ENCODE data around the gene WNT9A. TPM values are rescaled to one million over a fixed set of nuclear protein-coding genes. Genes with fewer than 3 reads are reported as not detected.
"Not testable (repeated sequence)": the region's sequence is repeated elsewhere in the genome, so short reads cannot be mapped to it uniquely, and the experiment has no call there.

Gene WNT9A

GRCh38 chr1:227871892-227872291, 75.8 kb downstream of the WNT9A start:
- not testable (repeated sequence) for H3K27me3 ChIP-seq (ENCODE audit: control insufficient read depth, insufficient read depth, low read length); H3K4me3 ChIP-seq (ENCODE audit: low read length); H3K9me3 ChIP-seq (replicated peaks; ENCODE audit: low read length); H3K4me2 ChIP-seq (ENCODE audit: low read length); H3K4me1 ChIP-seq (ENCODE audit: control insufficient read depth, insufficient read depth, low read length); H3K36me3 ChIP-seq (ENCODE audit: insufficient read depth, low read length); H3K9ac ChIP-seq (ENCODE audit: low read depth, low read length)

- Histone ChIP-seq H3K36me3 (ENCODE audit: insufficient read depth, low read length) (no peaks in the 10 kb centered on the region), H3K9ac (ENCODE audit: low read depth, low read length) (no peak overlapping the region), H3K4me1 (ENCODE audit: control insufficient read depth, insufficient read depth, low read length) (no peaks in the 10 kb centered on the region), H3K27me3 (ENCODE audit: control insufficient read depth, insufficient read depth, low read length) (no peaks in the 10 kb centered on the region), H3K4me2 (ENCODE audit: low read length) (no peak overlapping the region), H3K4me3 (ENCODE audit: low read length) (no peak overlapping the region), H3K9me3 (replicated peaks; ENCODE audit: low read length) (peaks cover under 1% of the 10 kb centered on the region)
Observed at GRCh38 chr1:227870366-227870765, 77.4 kb downstream of the WNT9A start.

- no peaks in the 10 kb centered on the region for H3K27me3 ChIP-seq (ENCODE audit: control insufficient read depth, insufficient read depth, low read length)
- H3K9me3 ChIP-seq (replicated peaks; ENCODE audit: low read length): peaks cover 4% of the 10 kb centered on the region
- H3K4me1 ChIP-seq (ENCODE audit: control insufficient read depth, insufficient read depth, low read length): no peaks in the 10 kb centered on the region
- H3K4me2 ChIP-seq (ENCODE audit: low read length): no peak overlapping the region
- no peak overlapping the region for H3K9ac ChIP-seq (ENCODE audit: low read depth, low read length)
- no peak overlapping the region for H3K4me3 ChIP-seq (ENCODE audit: low read length)
- no peaks in the 10 kb centered on the region for H3K36me3 ChIP-seq (ENCODE audit: insufficient read depth, low read length)
Observed at GRCh38 chr1:227869851-227870305, 77.9 kb downstream of the WNT9A start.

- Histone ChIP-seq H3K27me3 (ENCODE audit: control insufficient read depth, insufficient read depth, low read length) (no peaks in the 10 kb centered on the region), H3K36me3 (ENCODE audit: insufficient read depth, low read length) (no peaks in the 10 kb centered on the region), H3K9ac (ENCODE audit: low read depth, low read length) (no peak overlapping the region), H3K4me1 (ENCODE audit: control insufficient read depth, insufficient read depth, low read length) (no peaks in the 10 kb centered on the region), H3K4me3 (ENCODE audit: low read length) (no peak overlapping the region), H3K9me3 (replicated peaks; ENCODE audit: low read length) (peaks cover 4% of the 10 kb centered on the region), H3K4me2 (ENCODE audit: low read length) (no peak overlapping the region)
Observed at GRCh38 chr1:227869279-227869842, 78.4 kb downstream of the WNT9A start.

Small RNAs within 50 kb of the gene (small RNA-seq; reads per million reads assigned to genes)
- gene MIR5008 (not detected), gene SEPT14P17 (not detected)

Data from skeletal muscle satellite cell (primary cell).